ENCODE data around the gene ABHD17B.

Gene ABHD17B

DNA sequence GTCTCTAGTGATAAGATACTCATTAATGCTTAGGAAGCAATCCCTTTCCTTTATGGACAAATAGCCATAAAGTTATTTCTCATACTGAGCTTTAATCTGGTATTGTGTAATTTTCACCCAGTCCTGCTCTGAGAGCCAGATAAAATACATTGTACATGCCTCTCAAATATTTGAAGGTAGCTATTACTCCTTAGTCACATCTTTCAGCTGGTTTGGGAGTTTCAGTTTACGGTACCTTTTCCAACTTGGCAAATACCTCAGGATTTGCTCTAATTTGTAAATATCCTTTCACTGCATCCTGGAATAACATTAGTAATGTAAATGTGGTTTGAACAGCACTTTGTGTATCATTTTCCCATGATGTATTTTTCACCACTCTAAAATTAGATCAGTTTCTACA is 47.4 kb downstream of the ABHD17B start:
- peaks cover 6% of the 10 kb centered on the region for H3K9me3 Mint-ChIP-seq
- H3K27me3 Mint-ChIP-seq, result no peaks in the 10 kb centered on the region
- peaks cover 26% of the 10 kb centered on the region for H3K36me3 Mint-ChIP-seq
- no peak overlapping the region for H3K27ac Mint-ChIP-seq
- H3K4me3 Mint-ChIP-seq, result no peak overlapping the region
- peaks cover 3% of the 10 kb centered on the region for H3K4me1 Mint-ChIP-seq

DNA sequence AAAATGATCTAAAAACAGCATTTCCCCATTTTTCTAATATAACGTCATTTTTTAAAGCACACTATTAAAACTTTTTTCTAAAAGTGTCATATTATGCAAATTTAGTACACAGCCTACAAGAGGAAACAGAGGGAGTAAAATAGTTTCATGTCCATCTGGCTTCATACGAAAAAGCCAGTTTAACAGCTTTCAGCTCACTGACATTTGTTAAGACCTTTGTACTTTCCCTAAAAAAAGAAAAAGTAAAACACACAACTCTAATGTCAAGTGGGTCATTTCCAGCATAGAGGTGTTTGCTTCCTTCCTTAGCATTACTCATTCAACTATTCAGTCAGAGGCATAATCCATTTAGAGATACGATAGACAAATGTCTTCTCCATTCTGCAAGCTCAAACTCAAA is 49.4 kb downstream of the ABHD17B start:
- H3K36me3 Mint-ChIP-seq, result peaks cover 26% of the 10 kb centered on the region

DNA sequence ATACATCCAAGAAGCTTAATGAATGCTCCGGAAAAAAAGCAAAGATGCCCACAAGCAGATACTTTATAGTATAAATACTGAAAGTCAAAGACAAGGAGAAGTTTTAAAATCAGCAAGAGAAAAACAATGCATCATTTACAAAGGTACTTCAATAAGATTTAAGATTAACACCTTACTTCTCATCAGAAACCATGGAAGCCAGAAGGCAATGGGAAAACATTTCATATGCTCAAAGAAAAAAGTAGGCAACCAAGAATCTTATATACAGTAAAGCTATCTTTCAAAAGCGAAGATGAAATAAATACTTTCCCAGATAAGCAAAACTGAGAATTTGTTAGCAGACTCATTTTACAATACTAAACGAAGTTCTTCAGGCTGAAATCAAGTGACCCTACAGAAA is 51.1 kb downstream of the ABHD17B start:
- no peaks in the 10 kb centered on the region for H3K27me3 Mint-ChIP-seq
- H3K9me3 Mint-ChIP-seq, result peaks cover 6% of the 10 kb centered on the region
- H3K27ac Mint-ChIP-seq, result no peak overlapping the region
- H3K4me1 Mint-ChIP-seq, result peaks cover 9% of the 10 kb centered on the region
- peaks cover 26% of the 10 kb centered on the region for H3K36me3 Mint-ChIP-seq
- H3K4me3 Mint-ChIP-seq, result no peak overlapping the region

More for the DNA sequence above, 49.4 kb downstream of the ABHD17B start:
- no peak overlapping the region for H3K4me3 Mint-ChIP-seq
- H3K4me1 Mint-ChIP-seq, result peaks cover 9% of the 10 kb centered on the region
- no peak overlapping the region for H3K27ac Mint-ChIP-seq
- H3K9me3 Mint-ChIP-seq, result peaks cover 6% of the 10 kb centered on the region
- H3K27me3 Mint-ChIP-seq, result no peaks in the 10 kb centered on the region

DNA sequence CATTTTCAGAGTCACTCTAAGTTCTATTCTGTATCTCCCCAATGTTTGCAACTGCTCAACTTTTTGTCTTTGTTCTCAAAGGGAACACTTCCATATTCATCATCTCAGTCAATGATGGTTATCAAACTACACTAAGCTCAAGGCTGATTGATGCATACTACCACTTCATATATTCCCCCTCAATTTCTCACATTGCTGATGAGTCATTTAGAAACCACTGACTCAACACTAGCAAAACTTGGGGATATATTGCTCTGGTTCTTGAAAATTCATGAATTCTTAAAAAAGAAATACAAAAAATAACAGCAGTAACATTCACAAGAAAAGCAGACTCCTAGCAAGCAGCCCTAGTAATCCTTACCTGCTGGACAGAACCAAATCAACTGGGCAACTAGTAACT is 52.2 kb downstream of the ABHD17B start:
- Mint-ChIP-seq H3K9me3 (peaks cover 6% of the 10 kb centered on the region), H3K27me3 (no peaks in the 10 kb centered on the region), H3K36me3 (peaks cover 24% of the 10 kb centered on the region), H3K4me1 (peaks cover 9% of the 10 kb centered on the region), H3K27ac (peak overlapping the region; percentile 25), H3K4me3 (no peak overlapping the region)

DNA sequence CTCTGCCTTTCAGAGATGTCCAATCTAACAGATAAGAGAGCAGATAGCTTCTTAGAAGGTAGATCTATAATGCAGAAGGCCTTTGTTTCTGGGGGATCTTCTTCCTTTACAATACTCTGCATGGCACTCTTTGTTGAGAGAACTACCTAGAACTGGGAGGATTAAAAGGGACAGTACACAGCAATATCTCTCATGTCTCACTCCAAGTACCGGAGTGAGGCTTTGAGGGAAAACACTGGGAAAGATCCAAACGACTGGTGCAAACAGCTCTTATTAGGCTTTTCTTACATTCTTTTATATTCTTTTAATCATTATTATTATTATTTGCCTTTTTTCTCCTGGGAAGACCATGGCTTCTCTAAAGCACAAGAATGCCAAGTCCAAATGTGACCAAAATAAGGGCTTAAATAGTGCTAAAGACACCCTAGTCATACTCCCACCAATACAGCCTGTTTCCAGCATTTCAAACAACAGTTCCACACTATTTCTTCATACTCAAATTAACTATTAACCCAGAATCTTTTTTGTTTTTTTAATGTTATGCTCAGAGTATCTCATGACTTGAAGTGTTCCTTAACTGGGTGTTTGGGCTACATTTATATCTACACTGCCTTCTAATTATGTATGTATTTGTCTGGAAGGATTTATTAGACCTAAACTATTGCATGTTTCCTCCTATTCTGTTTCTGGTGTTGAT is 52.7 kb downstream of the ABHD17B start:
- Mint-ChIP-seq H3K4me1 (peaks cover 9% of the 10 kb centered on the region), H3K27me3 (no peaks in the 10 kb centered on the region), H3K4me3 (no peak overlapping the region), H3K9me3 (peaks cover 6% of the 10 kb centered on the region), H3K27ac (peak overlapping the region; percentile 25), H3K36me3 (peaks cover 20% of the 10 kb centered on the region)

DNA sequence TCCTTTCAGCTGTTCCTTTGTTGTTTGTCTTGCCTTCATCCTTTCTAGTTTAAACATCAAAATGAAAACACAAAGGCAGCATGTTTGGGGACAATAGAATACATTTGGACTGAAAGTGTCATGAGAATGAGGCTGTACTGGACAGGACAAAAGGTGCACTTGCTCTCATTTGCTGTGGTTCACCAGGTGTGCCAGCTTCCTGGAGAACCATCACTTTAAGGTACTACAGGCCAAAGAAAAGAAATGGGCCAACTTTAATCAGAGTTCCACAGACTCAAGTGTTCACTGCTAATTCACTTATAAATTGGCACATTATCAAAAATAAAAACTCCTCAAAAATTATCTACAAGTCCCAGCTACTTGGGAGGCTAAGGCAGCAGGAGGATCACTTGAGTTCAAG is 53.8 kb downstream of the ABHD17B start:
- Mint-ChIP-seq H3K4me3 (no peak overlapping the region), H3K36me3 (peaks cover 18% of the 10 kb centered on the region), H3K27ac (no peak overlapping the region), H3K4me1 (peaks cover 14% of the 10 kb centered on the region), H3K27me3 (no peaks in the 10 kb centered on the region), H3K9me3 (peaks cover 6% of the 10 kb centered on the region)

DNA sequence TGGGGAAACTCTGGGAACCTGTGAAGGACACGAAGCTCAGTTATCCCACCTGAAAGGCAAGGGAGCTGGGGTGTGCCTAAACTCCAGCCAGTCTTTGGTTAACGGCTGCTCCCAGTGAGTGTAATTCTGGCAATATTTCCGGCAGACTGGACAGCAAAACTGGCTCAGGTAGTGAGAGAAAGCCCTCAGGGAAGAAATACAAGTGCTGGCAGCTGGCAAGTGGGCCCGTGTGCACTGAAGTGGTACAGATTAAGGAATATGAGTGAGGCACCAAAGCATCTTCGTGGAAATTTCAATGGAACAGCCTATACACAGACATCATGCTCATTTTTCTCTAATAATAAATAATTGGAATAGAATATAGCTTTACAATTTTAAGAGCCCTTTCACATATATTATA is 56.2 kb downstream of the ABHD17B start:
- H3K4me1 Mint-ChIP-seq, result peaks cover 14% of the 10 kb centered on the region
- no peaks in the 10 kb centered on the region for H3K9me3 Mint-ChIP-seq
- H3K27ac Mint-ChIP-seq, result no peak overlapping the region
- H3K27me3 Mint-ChIP-seq, result no peaks in the 10 kb centered on the region
- peaks cover 9% of the 10 kb centered on the region for H3K36me3 Mint-ChIP-seq
- H3K4me3 Mint-ChIP-seq, result no peak overlapping the region

DNA sequence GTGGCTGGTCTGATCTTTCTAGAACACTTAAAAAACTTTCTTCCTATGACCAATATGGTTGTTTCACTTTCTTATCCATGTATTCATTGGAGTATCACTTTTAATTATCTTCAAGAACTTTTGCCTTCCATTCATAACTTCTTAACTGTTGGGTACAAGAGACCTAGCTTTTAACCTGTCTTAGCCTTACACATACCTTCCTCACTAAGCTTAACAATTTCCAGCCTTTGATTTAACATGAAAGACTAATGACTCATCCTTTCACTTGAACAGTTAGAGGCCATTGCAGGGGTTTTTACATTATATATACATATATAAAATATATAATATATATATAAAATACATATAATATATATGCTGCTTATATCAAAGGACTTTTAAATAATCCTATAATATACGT is 57.9 kb downstream of the ABHD17B start:
- H3K4me3 Mint-ChIP-seq, result no peak overlapping the region
- peaks cover 7% of the 10 kb centered on the region for H3K4me1 Mint-ChIP-seq
- no peak overlapping the region for H3K27ac Mint-ChIP-seq
- H3K36me3 Mint-ChIP-seq, result peaks cover 2% of the 10 kb centered on the region
- H3K27me3 Mint-ChIP-seq, result no peaks in the 10 kb centered on the region
- H3K9me3 Mint-ChIP-seq, result no peaks in the 10 kb centered on the region

DNA sequence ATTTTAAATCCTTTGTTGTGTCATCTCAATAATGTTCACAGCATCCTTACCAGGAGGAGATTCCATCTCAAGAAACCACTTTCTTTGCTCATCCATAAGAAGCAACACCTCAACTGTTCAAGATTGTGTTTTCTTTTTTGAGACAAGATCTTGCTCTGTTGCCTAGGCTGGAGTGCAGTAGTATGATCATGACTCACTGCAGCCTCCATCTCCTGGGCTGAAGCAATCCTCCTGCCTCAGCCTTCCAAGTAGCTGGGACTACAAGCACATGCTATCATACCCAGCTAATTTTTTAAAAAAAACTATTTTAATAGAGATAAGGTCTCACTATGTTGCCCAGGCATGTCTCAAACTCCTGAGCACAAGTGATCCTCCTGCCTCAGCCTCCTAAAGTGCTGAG is 60.0 kb downstream of the ABHD17B start:
- H3K4me3 Mint-ChIP-seq, result no peak overlapping the region
- H3K36me3 Mint-ChIP-seq, result peaks cover 2% of the 10 kb centered on the region
- H3K9me3 Mint-ChIP-seq, result no peaks in the 10 kb centered on the region
- no peak overlapping the region for H3K27ac Mint-ChIP-seq
- no peaks in the 10 kb centered on the region for H3K27me3 Mint-ChIP-seq
- peaks cover 4% of the 10 kb centered on the region for H3K4me1 Mint-ChIP-seq

DNA sequence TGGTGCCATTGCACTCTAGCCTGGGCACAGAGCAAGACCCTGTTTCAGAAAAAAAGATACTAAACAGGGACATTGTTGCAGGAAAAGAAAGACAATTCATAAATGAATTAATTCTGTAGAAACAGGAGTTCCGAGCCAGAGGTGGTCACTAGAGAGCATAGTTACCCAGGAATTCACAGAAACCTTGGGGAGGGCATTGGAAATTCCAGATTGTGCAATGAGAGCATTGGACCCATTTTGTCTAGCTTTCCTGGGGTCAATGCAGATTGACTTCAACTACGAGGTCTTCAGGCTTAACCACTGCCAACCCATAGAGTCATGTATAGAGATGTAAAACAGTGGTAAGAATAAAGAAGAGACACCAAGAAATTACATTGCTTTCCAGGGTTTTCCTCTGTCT is 63.1 kb downstream of the ABHD17B start:
- Mint-ChIP-seq H3K27ac (no peak overlapping the region), H3K4me1 (peaks cover 1% of the 10 kb centered on the region), H3K27me3 (no peaks in the 10 kb centered on the region), H3K4me3 (no peak overlapping the region), H3K36me3 (no peaks in the 10 kb centered on the region), H3K9me3 (no peaks in the 10 kb centered on the region)

DNA sequence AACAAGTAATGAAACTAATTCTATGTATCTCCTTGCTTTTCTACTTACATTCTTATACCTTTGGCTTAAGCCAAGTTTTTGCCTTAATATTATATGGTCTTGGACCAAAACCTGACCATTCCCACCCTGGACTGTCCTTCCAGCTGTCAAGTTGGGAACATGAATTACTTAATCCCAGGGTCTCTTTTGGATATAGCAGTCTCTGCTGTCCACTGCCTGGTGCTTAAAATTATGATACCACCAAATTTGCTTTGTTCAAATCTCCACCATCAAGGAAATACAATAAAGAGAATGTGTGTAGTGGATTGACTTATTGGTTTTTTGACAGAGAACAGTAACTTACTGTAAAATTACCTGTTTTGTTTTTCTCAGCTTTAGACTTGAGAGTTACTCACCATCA is 66.2 kb downstream of the ABHD17B start:
- Mint-ChIP-seq H3K4me3 (no peak overlapping the region), H3K4me1 (no peaks in the 10 kb centered on the region), H3K27me3 (no peaks in the 10 kb centered on the region), H3K27ac (no peak overlapping the region), H3K36me3 (no peaks in the 10 kb centered on the region), H3K9me3 (no peaks in the 10 kb centered on the region)

DNA sequence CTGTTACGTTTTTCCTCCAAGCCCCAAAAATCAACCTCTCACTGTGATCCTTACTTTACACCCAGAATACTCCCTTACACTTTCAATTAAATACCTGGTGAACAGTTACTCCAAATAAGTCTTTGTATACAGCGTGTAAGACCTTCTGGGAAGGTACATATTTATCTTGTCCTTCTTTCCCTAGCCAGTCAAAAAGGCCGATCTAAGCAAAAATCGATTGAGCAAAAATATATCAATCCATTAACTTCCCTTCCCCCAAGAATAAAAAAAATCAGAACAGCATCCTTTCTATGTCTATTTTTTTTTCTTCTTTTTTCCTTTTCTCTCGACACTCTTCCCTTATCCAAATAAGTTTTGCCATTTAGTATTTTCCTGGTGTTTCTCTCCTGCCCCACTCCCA is 71.3 kb downstream of the ABHD17B start:
- Mint-ChIP-seq H3K27me3 (no peaks in the 10 kb centered on the region), H3K27ac (no peak overlapping the region), H3K36me3 (no peaks in the 10 kb centered on the region), H3K4me3 (no peak overlapping the region), H3K4me1 (no peaks in the 10 kb centered on the region), H3K9me3 (peaks cover 12% of the 10 kb centered on the region)

DNA sequence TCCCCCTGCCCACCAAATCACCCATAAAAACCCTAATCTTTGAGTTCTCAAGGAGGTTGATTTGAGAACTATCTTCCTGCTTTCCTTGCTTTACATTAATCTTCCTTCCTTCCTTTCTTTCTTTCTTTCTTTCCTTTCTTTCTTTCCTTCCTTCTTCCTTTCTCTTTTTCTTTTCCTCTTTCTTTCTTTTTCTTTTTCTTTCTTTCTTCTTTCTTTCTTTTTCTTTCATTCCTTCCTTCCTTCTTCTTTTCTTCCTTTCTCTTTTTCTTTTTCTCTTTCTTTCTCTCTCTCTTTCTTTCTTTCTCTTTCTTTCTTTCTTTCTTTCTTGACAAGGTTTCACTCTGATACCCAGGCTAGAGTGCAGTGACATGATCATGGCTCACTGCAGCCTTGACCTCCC is 75.4 kb downstream of the ABHD17B start:
- H3K4me3 Mint-ChIP-seq, result no peak overlapping the region

DNA sequence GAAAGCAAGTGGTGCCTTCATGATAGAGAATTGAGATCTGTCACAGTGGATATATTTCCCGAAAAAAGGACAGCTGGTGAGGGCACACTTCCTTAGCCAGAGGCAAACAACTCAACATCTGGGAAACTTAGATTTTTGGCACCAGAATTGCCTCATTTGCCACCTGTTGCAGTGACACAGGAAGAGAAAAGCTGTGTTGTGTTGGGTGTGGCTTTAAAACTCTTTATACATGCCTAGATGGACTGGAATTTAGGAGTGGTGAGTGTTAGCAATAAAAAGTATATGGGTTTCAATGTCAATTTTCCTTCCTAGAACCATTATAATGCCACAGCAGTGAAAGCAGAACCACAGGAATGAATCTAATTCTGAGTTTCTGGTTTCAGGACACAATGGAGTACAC is 80.1 kb downstream of the ABHD17B start:
- Mint-ChIP-seq H3K36me3 (no peaks in the 10 kb centered on the region), H3K27ac (no peak overlapping the region), H3K4me3 (no peak overlapping the region), H3K4me1 (no peaks in the 10 kb centered on the region), H3K27me3 (no peaks in the 10 kb centered on the region), H3K9me3 (peaks cover 6% of the 10 kb centered on the region)

More for the DNA sequence above, 75.4 kb downstream of the ABHD17B start:
- H3K9me3 Mint-ChIP-seq, result peaks cover 13% of the 10 kb centered on the region
- no peaks in the 10 kb centered on the region for H3K27me3 Mint-ChIP-seq
- peak overlapping the region; percentile 57 for H3K27ac Mint-ChIP-seq
- H3K36me3 Mint-ChIP-seq, result no peaks in the 10 kb centered on the region
- no peaks in the 10 kb centered on the region for H3K4me1 Mint-ChIP-seq

DNA sequence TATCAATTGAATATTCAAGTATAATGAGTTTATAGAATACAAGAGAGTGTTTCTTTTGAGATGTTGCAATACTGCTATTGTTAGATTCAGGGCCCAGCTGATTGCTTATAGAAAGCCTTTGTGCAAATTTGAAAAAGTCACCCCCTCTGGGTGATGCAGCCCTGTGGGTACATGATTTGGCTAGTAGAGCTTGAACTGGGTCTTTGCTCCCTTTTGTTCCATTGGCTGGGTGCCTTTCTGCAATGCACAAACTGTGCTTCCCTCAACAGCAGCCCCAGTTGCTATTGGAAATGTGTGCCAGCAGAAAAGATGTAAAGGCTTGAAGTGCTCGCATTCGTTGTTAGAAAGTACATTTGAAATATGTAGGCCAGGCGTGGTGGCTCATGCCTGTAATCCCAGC is 80.8 kb downstream of the ABHD17B start:
- H3K36me3 Mint-ChIP-seq, result no peaks in the 10 kb centered on the region
- no peaks in the 10 kb centered on the region for H3K4me1 Mint-ChIP-seq
- no peak overlapping the region for H3K27ac Mint-ChIP-seq
- no peak overlapping the region for H3K4me3 Mint-ChIP-seq
- H3K27me3 Mint-ChIP-seq, result no peaks in the 10 kb centered on the region
- H3K9me3 Mint-ChIP-seq, result peaks cover 4% of the 10 kb centered on the region

DNA sequence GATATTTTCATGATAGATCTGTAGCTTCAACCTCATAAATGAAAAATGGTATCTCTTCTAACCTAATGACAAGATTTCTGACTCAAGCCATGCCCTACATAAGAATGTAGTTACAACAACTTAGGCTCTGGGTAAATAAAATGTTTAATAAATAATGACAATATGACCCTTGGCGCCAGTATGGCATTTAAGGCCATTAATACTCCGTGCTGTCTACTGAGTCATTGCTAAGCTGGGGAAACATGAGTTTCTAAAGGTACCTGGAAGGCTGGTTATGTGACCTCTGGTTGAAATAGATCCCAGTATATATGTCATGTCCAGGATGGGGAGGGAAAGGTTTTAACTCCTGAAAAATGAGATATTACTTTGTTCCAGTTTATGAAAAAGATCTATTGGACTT is 84.7 kb downstream of the ABHD17B start:
- H3K4me1 Mint-ChIP-seq, result no peaks in the 10 kb centered on the region
- no peaks in the 10 kb centered on the region for H3K9me3 Mint-ChIP-seq
- H3K36me3 Mint-ChIP-seq, result no peaks in the 10 kb centered on the region
- H3K27ac Mint-ChIP-seq, result no peak overlapping the region
- no peak overlapping the region for H3K4me3 Mint-ChIP-seq
- no peaks in the 10 kb centered on the region for H3K27me3 Mint-ChIP-seq

DNA sequence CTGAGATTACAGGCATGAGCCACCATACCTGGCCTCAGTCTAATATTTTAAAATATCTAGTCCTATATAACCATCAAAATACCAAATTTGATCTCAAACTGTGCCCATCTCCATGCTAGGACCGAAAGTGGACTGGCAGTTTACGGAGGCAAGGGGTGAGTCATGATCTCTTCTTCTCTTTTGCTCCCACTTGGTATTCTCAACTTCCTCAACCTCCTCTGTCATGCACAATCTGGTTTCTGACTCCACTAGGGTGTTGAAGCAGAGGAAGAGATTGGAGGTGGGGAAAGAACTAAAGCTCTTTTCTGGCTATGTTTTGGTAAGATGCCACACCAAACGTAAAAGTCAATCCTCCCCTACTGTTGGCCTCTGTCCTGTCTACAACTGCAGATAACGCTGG is 86.7 kb downstream of the ABHD17B start:
- Mint-ChIP-seq H3K4me1 (peaks cover 1% of the 10 kb centered on the region), H3K4me3 (no peak overlapping the region), H3K36me3 (no peaks in the 10 kb centered on the region), H3K27me3 (no peaks in the 10 kb centered on the region), H3K27ac (no peak overlapping the region), H3K9me3 (no peaks in the 10 kb centered on the region)
